SK-N-SH treated with all-trans-retinoic acid at 6 μM for 48 hours (cell line): ENCODE data around the gene TXNDC11.

Source experiments
- CSRNP3 ChIP-seq: fragments of 250-450 bp; sonication (Bioruptor Pico); IDR thresholded peaks from 2 replicates; pipeline ENCODE4 v1.5.1; 2021; ENCODE audit warnings: mild to moderate bottlenecking, moderate library complexity
- ESRRG ChIP-seq: fragments of 250-450 bp; sonication (Bioruptor Pico); IDR thresholded peaks from 2 replicates; pipeline ENCODE4 v1.6.1; 2021; ENCODE audit warnings: mild to moderate bottlenecking
- ISL1 ChIP-seq: fragments of 250-450 bp; sonication (Bioruptor Pico); IDR thresholded peaks from 2 replicates; pipeline ENCODE4 v2.1.2; 2022; ENCODE audit warnings: mild to moderate bottlenecking, moderate library complexity
- PATZ1 ChIP-seq: fragments of 250-450 bp; sonication (Bioruptor Pico); IDR thresholded peaks from 2 replicates; pipeline ENCODE4 v1.8.0; 2020; ENCODE audit warnings: mild to moderate bottlenecking, moderate library complexity, borderline replicate concordance
- RARB ChIP-seq: fragments of 250-450 bp; sonication (Bioruptor Pico); IDR thresholded peaks from 2 replicates; pipeline ENCODE4 v1.8.0; 2021; ENCODE audit warnings: mild to moderate bottlenecking, moderate library complexity
- SNAI2 ChIP-seq: fragments of 250-450 bp; sonication (Bioruptor Pico); IDR thresholded peaks from 2 replicates; pipeline ENCODE4 v1.5.0; 2020; ENCODE audit warnings: mild to moderate bottlenecking, moderate library complexity
- TOX ChIP-seq: fragments of 250-450 bp; sonication (Bioruptor Pico); IDR thresholded peaks from 2 replicates; pipeline ENCODE4 v1.8.0; 2021; ENCODE audit warnings: mild to moderate bottlenecking, moderate library complexity, borderline replicate concordance
- ZFP3 ChIP-seq: fragments of 250-450 bp; sonication (Bioruptor Pico); IDR thresholded peaks from 2 replicates; pipeline ENCODE4 v1.5.0; 2020; ENCODE audit warnings: mild to moderate bottlenecking, moderate library complexity
- ZNF565 ChIP-seq: fragments of 450-650 bp; formaldehyde crosslinking; conservative IDR thresholded peaks from 2 replicates; pipeline ENCODE4 v1.5.0; 2020; ENCODE audit warnings: low read depth, mild to moderate bottlenecking, moderate library complexity
- ZNF70 ChIP-seq: fragments of 450-650 bp; formaldehyde crosslinking; IDR thresholded peaks from 2 replicates; pipeline ENCODE4 v1.5.0; 2020; ENCODE audit warnings: mild to moderate bottlenecking, moderate library complexity
- TF ChIP-seq, protein P1 (sequence below): fragments of 250-450 bp; sonication (Bioruptor Pico); IDR thresholded peaks from 2 replicates; pipeline ENCODE4 v1.5.0; 2020; ENCODE audit warnings: mild to moderate bottlenecking, moderate library complexity

- TF ChIP-seq, protein P1, sequence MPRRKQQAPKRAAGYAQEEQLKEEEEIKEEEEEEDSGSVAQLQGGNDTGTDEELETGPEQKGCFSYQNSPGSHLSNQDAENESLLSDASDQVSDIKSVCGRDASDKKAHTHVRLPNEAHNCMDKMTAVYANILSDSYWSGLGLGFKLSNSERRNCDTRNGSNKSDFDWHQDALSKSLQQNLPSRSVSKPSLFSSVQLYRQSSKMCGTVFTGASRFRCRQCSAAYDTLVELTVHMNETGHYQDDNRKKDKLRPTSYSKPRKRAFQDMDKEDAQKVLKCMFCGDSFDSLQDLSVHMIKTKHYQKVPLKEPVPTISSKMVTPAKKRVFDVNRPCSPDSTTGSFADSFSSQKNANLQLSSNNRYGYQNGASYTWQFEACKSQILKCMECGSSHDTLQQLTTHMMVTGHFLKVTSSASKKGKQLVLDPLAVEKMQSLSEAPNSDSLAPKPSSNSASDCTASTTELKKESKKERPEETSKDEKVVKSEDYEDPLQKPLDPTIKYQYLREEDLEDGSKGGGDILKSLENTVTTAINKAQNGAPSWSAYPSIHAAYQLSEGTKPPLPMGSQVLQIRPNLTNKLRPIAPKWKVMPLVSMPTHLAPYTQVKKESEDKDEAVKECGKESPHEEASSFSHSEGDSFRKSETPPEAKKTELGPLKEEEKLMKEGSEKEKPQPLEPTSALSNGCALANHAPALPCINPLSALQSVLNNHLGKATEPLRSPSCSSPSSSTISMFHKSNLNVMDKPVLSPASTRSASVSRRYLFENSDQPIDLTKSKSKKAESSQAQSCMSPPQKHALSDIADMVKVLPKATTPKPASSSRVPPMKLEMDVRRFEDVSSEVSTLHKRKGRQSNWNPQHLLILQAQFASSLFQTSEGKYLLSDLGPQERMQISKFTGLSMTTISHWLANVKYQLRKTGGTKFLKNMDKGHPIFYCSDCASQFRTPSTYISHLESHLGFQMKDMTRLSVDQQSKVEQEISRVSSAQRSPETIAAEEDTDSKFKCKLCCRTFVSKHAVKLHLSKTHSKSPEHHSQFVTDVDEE (CRISPR knock-in tag), result no peak
- TF ChIP-seq RARB, result no peak
- TF ChIP-seq PATZ1 (CRISPR knock-in tag), result no peak
- no peak for TF ChIP-seq CSRNP3 (CRISPR knock-in tag)
- no peak for TF ChIP-seq ISL1
- no peak for TF ChIP-seq TOX
- TF ChIP-seq ZNF70 (CRISPR knock-in tag), result no peak
- no peak for TF ChIP-seq ESRRG
- TF ChIP-seq ZFP3, result no peak
- no peak for TF ChIP-seq SNAI2
- TF ChIP-seq ZNF565 (CRISPR knock-in tag), result no peak
These were observed 72.2 kb downstream of the TXNDC11 start for GRCh38 chr16:11670171-11671131.
